ENCODE measurements around the gene PCGF3. TPM values are rescaled to one million over a fixed set of nuclear protein-coding genes. Genes with fewer than 3 reads are reported as not detected.

The PCGF3 gene
- total and polyA plus RNA-seq, 9 of the 15 experiments (the other 6 are each of a cell fraction or from before 2014, with no cell fraction given), result 2.6 to 46.1 (median 20.3) TPM

- peak; percentile 98 for TF ChIP-seq NEUROD1 (IDR thresholded peaks at IDR 0.05; ENCODE audit: borderline replicate concordance, low read depth, low read length, partially characterized antibody)
- no peak for TF ChIP-seq ZNF280B (CRISPR knock-in tag; IDR thresholded peaks at IDR 0.05)
- peak; percentile 96 for TF ChIP-seq POLR2A (conservative IDR thresholded peaks at IDR 0.05)
- TF ChIP-seq CHD2 (IDR thresholded peaks at IDR 0.05; ENCODE audit: low read depth, low read length), result peak; percentile 90
- TF ChIP-seq HMGN3 (IDR thresholded peaks at IDR 0.05; ENCODE audit: borderline replicate concordance, extremely low read depth, insufficient read length, low read depth, low read length), result peak; percentile 92
- peak; percentile 92 for TF ChIP-seq SUPT5H (IDR thresholded peaks at IDR 0.05)
- TF ChIP-seq CC2D1A (IDR thresholded peaks at IDR 0.05), result no peak
- peak; percentile 97 for TF ChIP-seq RAD51 (IDR thresholded peaks at IDR 0.05; ENCODE audit: borderline replicate concordance, low read depth)
- TF ChIP-seq NCOA2 (IDR thresholded peaks at IDR 0.05; ENCODE audit: partially characterized antibody in 2 of 2), result no peak
- TF ChIP-seq THAP12 (CRISPR knock-in tag; IDR thresholded peaks at IDR 0.05), result peak; percentile 42; the same call in 1 of the 2 replicates
- 0 out of 2 replicates have a peak, but pooled peaks have one; percentile 28 for TF ChIP-seq SAFB (IDR thresholded peaks at IDR 0.05; ENCODE audit: borderline replicate concordance, low read depth, low read length)
- TF ChIP-seq SIN3B (IDR thresholded peaks at IDR 0.05; ENCODE audit: low read depth), result peak; percentile 85; the same call in 1 of the 2 replicates
- TF ChIP-seq POLR2H (tag; IDR thresholded peaks at IDR 0.05; ENCODE audit: low read depth), result peak; percentile 89
- TF ChIP-seq TAF9B (IDR thresholded peaks at IDR 0.05; ENCODE audit: partially characterized antibody), result peak; percentile 80
- TF ChIP-seq, protein P1, sequence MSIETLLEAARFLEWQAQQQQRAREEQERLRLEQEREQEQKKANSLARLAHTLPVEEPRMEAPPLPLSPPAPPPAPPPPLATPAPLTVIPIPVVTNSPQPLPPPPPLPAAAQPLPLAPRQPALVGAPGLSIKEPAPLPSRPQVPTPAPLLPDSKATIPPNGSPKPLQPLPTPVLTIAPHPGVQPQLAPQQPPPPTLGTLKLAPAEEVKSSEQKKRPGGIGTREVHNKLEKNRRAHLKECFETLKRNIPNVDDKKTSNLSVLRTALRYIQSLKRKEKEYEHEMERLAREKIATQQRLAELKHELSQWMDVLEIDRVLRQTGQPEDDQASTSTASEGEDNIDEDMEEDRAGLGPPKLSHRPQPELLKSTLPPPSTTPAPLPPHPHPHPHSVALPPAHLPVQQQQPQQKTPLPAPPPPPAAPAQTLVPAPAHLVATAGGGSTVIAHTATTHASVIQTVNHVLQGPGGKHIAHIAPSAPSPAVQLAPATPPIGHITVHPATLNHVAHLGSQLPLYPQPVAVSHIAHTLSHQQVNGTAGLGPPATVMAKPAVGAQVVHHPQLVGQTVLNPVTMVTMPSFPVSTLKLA (conservative IDR thresholded peaks at IDR 0.05), result peak; percentile 66 to 78; a peak in 3 of 4 replicates
- TF ChIP-seq NR2C2 (CRISPR knock-in tag; IDR thresholded peaks at IDR 0.05), result peak; percentile 58
- no peak for TF ChIP-seq NR2C2 (tag; IDR thresholded peaks at IDR 0.05)
- peak in 1 of 3 experiments; percentile 92; a peak in 2 of 6 replicates for TF ChIP-seq ZBTB11 (CRISPR knock-in tag; IDR thresholded peaks at IDR 0.05)
- TF ChIP-seq SOX6 (IDR thresholded peaks at IDR 0.05), result 0 out of 2 replicates have a peak, but pooled peaks have one; percentile 34
Measured at GRCh38 chr4:781493-782216, 76.0 kb downstream of the PCGF3 start (continued).

Measured in K562 (cell line).